GM15510 (cell line): ENCODE measurements around the gene GPATCH3.

ENCODE experiments used
- POLR2A ChIP-seq: IDR thresholded peaks from 3 replicates; pipeline ENCODE4 v1.6.1; 2011; ENCODE audit warnings: borderline replicate concordance; ENCODE audit not compliant: insufficient read length; ENCODE audit errors: extremely low read depth

Gene GPATCH3

GRCh38 chr1:26889551-26890466, 10.5 kb downstream of the GPATCH3 start, which contains the start of gene GPN2:
GPN2 (minus strand) TSS chr1:26890283; CDS start chr1:26890096, 187 bp downstream.
- peak; percentile 75 for TF ChIP-seq POLR2A

GRCh38 chr1:26888231-26888630, 12.0 kb downstream of the GPATCH3 start:
- TF ChIP-seq POLR2A, result no peak

- TF ChIP-seq POLR2A, result no peak
These were observed 13.1 kb downstream of the GPATCH3 start for GRCh38 chr1:26887125-26887524.

- no peak for TF ChIP-seq POLR2A
These were observed 17.4 kb downstream of the GPATCH3 start for GRCh38 chr1:26882696-26883463.

- TF ChIP-seq POLR2A, result no peak
These were observed 20.5 kb downstream of the GPATCH3 start for GRCh38 chr1:26879793-26880192.

GRCh38 chr1:26877326-26877725, 22.9 kb downstream of the GPATCH3 start:
- TF ChIP-seq POLR2A, result no peak

GRCh38 chr1:26874896-26875295, 25.4 kb downstream of the GPATCH3 start:
- TF ChIP-seq POLR2A, result no peak

GRCh38 chr1:26864610-26865480, 35.4 kb downstream of the GPATCH3 start:
- TF ChIP-seq POLR2A, result peak; percentile 98

GRCh38 chr1:26863685-26864077, 36.6 kb downstream of the GPATCH3 start:
- no peak for TF ChIP-seq POLR2A

GRCh38 chr1:26862781-26863684, 37.2 kb downstream of the GPATCH3 start, which contains the start of gene SFN:
SFN (plus strand) TSS chr1:26863149; CDS start chr1:26863213, 64 bp downstream.
- TF ChIP-seq POLR2A, result no peak

- no peak for TF ChIP-seq POLR2A
These were observed 38.3 kb downstream of the GPATCH3 start for GRCh38 chr1:26861889-26862378.

- TF ChIP-seq POLR2A, result no peak
These were observed 39.0 kb downstream of the GPATCH3 start for GRCh38 chr1:26861286-26861701.
